Stimulated activated CD4-positive, alpha-beta T cell treated with anti-CD3 and anti-CD28 coated beads, Interleukin-4, amount 100 ng/mL, for 4 hours (primary cell): ENCODE results near the gene BCAS3.

Source experiments
- DNase-seq, 2 experiments: peaks; one replicate each; pipeline ENCODE4 v3.0.0-alpha.2; 2020

BCAS3 gene

DNA sequence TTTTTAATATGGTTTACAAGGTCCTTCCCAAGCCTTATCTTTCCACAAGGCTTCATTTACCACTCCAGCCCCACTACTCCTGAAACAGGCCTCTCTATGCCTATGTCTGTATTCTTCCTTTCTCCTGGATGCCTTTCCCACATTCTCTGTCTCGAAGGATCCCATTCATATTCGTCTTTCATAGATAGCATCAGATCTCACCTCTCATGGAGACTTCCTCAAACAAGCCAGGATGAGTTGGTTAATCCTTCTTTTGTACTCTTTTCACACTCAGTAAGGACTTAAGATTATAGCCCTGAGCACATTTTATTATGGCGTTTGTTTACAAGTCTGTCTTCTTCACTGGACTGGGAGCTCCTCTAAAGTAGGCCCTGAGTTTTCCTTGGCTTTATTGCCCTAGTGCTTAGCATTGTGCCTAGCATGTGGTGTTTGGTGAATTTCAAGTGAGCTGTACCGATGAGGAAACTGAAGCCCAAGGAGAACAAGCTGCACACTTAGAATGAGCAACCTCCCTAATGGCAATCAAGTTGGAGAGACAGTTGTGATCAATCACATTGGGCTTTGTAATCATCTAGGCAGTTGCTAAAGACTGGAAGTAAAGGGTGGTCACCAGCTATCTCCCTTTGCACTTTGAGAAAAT lies 764.6 kb downstream of the BCAS3 start:
- DNase-seq: no peak
